Neural crest cell (in vitro differentiated cells): Measurements from ENCODE around the gene GRK5. TPM values are rescaled to one million over a fixed set of nuclear protein-coding genes. Genes with fewer than 3 reads are reported as not detected.

Experiments used
- DNase-seq: peaks from one replicate; pipeline ENCODE4 v3.0.0; 2021; ENCODE audit warnings: low read depth, mixed read lengths, low spot score
- H3K27ac Mint-ChIP-seq: one replicate; pipeline ENCODE4 v1.8.0; 2021; ENCODE audit warnings: mild to moderate bottlenecking, mixed read lengths; ENCODE audit not compliant: unreplicated experiment
- H3K27me3 Mint-ChIP-seq: 2 replicates; pipeline ENCODE4 v1.8.0; 2021; ENCODE audit warnings: low read depth, mild to moderate bottlenecking, mixed read lengths
- H3K36me3 Mint-ChIP-seq: 2 replicates; pipeline ENCODE4 v1.8.0; 2021; ENCODE audit warnings: low read depth, mild to moderate bottlenecking, mixed read lengths
- H3K4me1 Mint-ChIP-seq: 2 replicates; pipeline ENCODE4 v1.8.0; 2021; ENCODE audit warnings: mixed read lengths
- H3K4me3 Mint-ChIP-seq: one replicate; pipeline ENCODE4 v1.8.0; 2021; ENCODE audit warnings: mild to moderate bottlenecking, mixed read lengths
- H3K9me3 Mint-ChIP-seq: 2 replicates; pipeline ENCODE4 v1.8.0; 2021; ENCODE audit warnings: mixed read lengths
- CTCF ChIP-seq: fragments of 200-600 bp; sonication (generic); conservative IDR thresholded peaks from 2 replicates; pipeline ENCODE4 v1.5.0; 2021; ENCODE audit warnings: antibody characterized with exemption, mild to moderate bottlenecking
- total RNA-seq: library from RNA; stranded (reverse); gene quantifications from 2 replicates; pipeline ENCODE4 v1.2.1, GENCODE V29; 2021

Gene GRK5
- total RNA-seq, 1 donor from 2014 or later, result 13.5 TPM

GRCh38 chr10:119371704-119372663 lies 164.6 kb downstream of the GRK5 start:
- TF ChIP-seq CTCF, result no peak
- H3K4me1 Mint-ChIP-seq, result peaks cover 29% of the 10 kb centered on the region
- H3K27ac Mint-ChIP-seq, result no peak overlapping the region
- no peak overlapping the region for H3K4me3 Mint-ChIP-seq
- H3K27me3 Mint-ChIP-seq, result no peaks in the 10 kb centered on the region
- DNase-seq, result no peak
- no peaks in the 10 kb centered on the region for H3K36me3 Mint-ChIP-seq
- H3K9me3 Mint-ChIP-seq, result no peaks in the 10 kb centered on the region

GRCh38 chr10:119373294-119374102 lies 166.1 kb downstream of the GRK5 start:
- TF ChIP-seq CTCF, result no peak
- H3K4me3 Mint-ChIP-seq, result no peak overlapping the region
- DNase-seq, result no peak
- no peaks in the 10 kb centered on the region for H3K27me3 Mint-ChIP-seq
- peaks cover 28% of the 10 kb centered on the region for H3K4me1 Mint-ChIP-seq
- H3K9me3 Mint-ChIP-seq, result no peaks in the 10 kb centered on the region
- H3K36me3 Mint-ChIP-seq, result no peaks in the 10 kb centered on the region
- no peak overlapping the region for H3K27ac Mint-ChIP-seq

GRCh38 chr10:119374236-119374635 lies 166.9 kb downstream of the GRK5 start:
- peaks cover 33% of the 10 kb centered on the region for H3K4me1 Mint-ChIP-seq
- TF ChIP-seq CTCF, result no peak
- no peak overlapping the region for H3K4me3 Mint-ChIP-seq
- no peaks in the 10 kb centered on the region for H3K36me3 Mint-ChIP-seq
- no peaks in the 10 kb centered on the region for H3K9me3 Mint-ChIP-seq
- no peak overlapping the region for H3K27ac Mint-ChIP-seq
- no peaks in the 10 kb centered on the region for H3K27me3 Mint-ChIP-seq
- DNase-seq, result no peak

GRCh38 chr10:119375574-119376272 lies 168.4 kb downstream of the GRK5 start:
- H3K9me3 Mint-ChIP-seq, result no peaks in the 10 kb centered on the region
- H3K27me3 Mint-ChIP-seq, result no peaks in the 10 kb centered on the region
- H3K27ac Mint-ChIP-seq, result peak overlapping the region; percentile 85
- H3K4me1 Mint-ChIP-seq, result peaks cover 20% of the 10 kb centered on the region
- H3K36me3 Mint-ChIP-seq, result peaks cover 2% of the 10 kb centered on the region
- DNase-seq, result no peak
- no peak for TF ChIP-seq CTCF
- no peak overlapping the region for H3K4me3 Mint-ChIP-seq

GRCh38 chr10:119377451-119377957 lies 170.1 kb downstream of the GRK5 start:
- no peak for TF ChIP-seq CTCF
- Mint-ChIP-seq H3K27ac (no peak overlapping the region), H3K4me3 (no peak overlapping the region), H3K9me3 (no peaks in the 10 kb centered on the region), H3K4me1 (peaks cover 13% of the 10 kb centered on the region), H3K27me3 (no peaks in the 10 kb centered on the region), H3K36me3 (peaks cover 4% of the 10 kb centered on the region)
- no peak for DNase-seq
